Activated CD8-positive, alpha-beta T cell treated with anti-CD3 and anti-CD28 coated beads for 36 hours (primary cell): ENCODE results near the gene IP6K1. TPM values are rescaled to one million over a fixed set of nuclear protein-coding genes. Genes with fewer than 3 reads are reported as not detected.

Source experiments
- ATAC-seq: fragments of 200-7000 bp; cut with Tn5 transposase; one replicate; pipeline ENCODE4 v1.10.0; 2021; ENCODE audit warnings: mild to moderate bottlenecking, moderate library complexity
- CTCF ChIA-PET: fragments of 350-600 bp; sonication (Branson Sonifier 250); formaldehyde crosslinking; loops from one replicate; lab custom pipeline; 2021; ENCODE audit warnings: antibody characterized with exemption; lab: Charles Lee
- POLR2A ChIA-PET: fragments of 350-600 bp; sonication (Branson Sonifier 250); formaldehyde crosslinking; loops from one replicate; lab custom pipeline; 2021; ENCODE audit warnings: antibody characterized with exemption; lab: Charles Lee
- DNase-seq: peaks from one replicate; pipeline ENCODE4 v3.0.0-alpha.2; 2020
- H3K27ac Mint-ChIP-seq: one replicate; pipeline ENCODE4 v1.8.0; 2021; ENCODE audit warnings: mild to moderate bottlenecking, mixed read lengths
- H3K27me3 Mint-ChIP-seq: one replicate; pipeline ENCODE4 v1.8.0; 2021; ENCODE audit warnings: mixed read lengths
- H3K36me3 Mint-ChIP-seq: one replicate; pipeline ENCODE4 v1.8.0; 2021; ENCODE audit warnings: low read depth, mixed read lengths
- H3K4me1 Mint-ChIP-seq: one replicate; pipeline ENCODE4 v1.8.0; 2021; ENCODE audit warnings: low read depth, mixed read lengths
- H3K4me3 Mint-ChIP-seq: one replicate; pipeline ENCODE4 v1.8.0; 2021; ENCODE audit warnings: mild to moderate bottlenecking, moderate library complexity, mixed read lengths
- H3K9me3 Mint-ChIP-seq: one replicate; pipeline ENCODE4 v1.8.0; 2021; ENCODE audit warnings: mixed read lengths
- intact Hi-C: fragments of 100-400 bp; cut with micrococcal nuclease; formaldehyde crosslinking; loops from one replicate; pipeline ENCODE4 v1.10.0; 2022
- total RNA-seq, 2 experiments: library from RNA; stranded (reverse); gene quantifications; one replicate each; pipeline ENCODE4 v1.2.3, GENCODE V29; 2021
- TF ChIP-seq, protein P1 (sequence below): fragments of 200-600 bp; IDR thresholded peaks from one replicate; pipeline ENCODE4 v1.8.0; 2022; ENCODE audit warnings: antibody characterized with exemption, mild to moderate bottlenecking

The IP6K1 gene
- total RNA-seq, 2 experiments from 2014 or later = 23.5 to 24.2 TPM

- ChIA-PET CTCF (interaction anchor here (0.7 to 1.7 kb wide), 4 partner anchors 33 to 599 kb away, joined by 3 to 8 read pairs (median 5); partner anchors contain the start of genes INKA1 and KLHDC8B), POLR2A (no interaction called here)
- DNase-seq (no peak), ATAC-seq (no peak)
- Mint-ChIP-seq H3K4me3 (no peak overlapping the region), H3K4me1 (peaks cover 40% of the 10 kb centered on the region), H3K36me3 (peaks cover 8% of the 10 kb centered on the region), H3K9me3 (no peaks in the 10 kb centered on the region), H3K27ac (peak overlapping the region; percentile 36), H3K27me3 (no peaks in the 10 kb centered on the region)
- TF ChIP-seq, protein P1, sequence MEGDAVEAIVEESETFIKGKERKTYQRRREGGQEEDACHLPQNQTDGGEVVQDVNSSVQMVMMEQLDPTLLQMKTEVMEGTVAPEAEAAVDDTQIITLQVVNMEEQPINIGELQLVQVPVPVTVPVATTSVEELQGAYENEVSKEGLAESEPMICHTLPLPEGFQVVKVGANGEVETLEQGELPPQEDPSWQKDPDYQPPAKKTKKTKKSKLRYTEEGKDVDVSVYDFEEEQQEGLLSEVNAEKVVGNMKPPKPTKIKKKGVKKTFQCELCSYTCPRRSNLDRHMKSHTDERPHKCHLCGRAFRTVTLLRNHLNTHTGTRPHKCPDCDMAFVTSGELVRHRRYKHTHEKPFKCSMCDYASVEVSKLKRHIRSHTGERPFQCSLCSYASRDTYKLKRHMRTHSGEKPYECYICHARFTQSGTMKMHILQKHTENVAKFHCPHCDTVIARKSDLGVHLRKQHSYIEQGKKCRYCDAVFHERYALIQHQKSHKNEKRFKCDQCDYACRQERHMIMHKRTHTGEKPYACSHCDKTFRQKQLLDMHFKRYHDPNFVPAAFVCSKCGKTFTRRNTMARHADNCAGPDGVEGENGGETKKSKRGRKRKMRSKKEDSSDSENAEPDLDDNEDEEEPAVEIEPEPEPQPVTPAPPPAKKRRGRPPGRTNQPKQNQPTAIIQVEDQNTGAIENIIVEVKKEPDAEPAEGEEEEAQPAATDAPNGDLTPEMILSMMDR = no peak
- intact Hi-C loops = no loop called here
Measured at GRCh38 chr3:49769926-49770325, 16.4 kb downstream of the IP6K1 start.

DNA sequence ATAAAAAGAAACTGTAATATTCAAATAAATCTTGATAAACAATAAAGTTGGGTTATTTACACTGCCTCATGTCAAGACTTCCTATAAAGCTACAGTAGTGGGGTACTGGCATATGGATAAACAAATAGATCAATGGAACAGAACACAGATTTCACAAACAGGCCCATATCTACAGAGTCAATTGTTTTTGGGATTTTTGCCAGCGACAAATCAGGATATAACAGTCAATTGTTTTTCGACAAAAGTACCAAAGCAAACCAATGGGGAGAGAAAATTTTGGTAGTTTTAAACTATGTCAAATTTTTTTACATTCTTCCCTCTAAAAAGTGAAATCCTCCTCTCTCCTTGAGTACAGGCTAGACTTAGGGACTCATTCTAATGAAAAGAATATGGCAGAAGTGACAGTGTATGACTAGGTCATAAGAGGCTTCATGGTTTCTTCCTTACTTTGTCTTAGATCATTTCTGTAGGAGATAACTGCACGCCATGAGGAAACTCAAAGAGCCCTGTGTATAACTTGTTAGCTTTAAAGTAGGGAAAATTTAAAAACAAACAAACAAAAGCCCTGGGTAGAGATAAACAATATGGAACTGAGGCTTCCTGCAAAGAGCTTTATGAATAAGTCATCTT is 16.9 kb downstream of the IP6K1 start:
- DNase-seq (no peak), ATAC-seq (no peak)
- Mint-ChIP-seq H3K9me3 (no peaks in the 10 kb centered on the region), H3K4me1 (peaks cover 40% of the 10 kb centered on the region), H3K27me3 (no peaks in the 10 kb centered on the region), H3K4me3 (no peak overlapping the region), H3K36me3 (peaks cover 8% of the 10 kb centered on the region), H3K27ac (no peak overlapping the region)
- intact Hi-C loops = no loop called here
- POLR2A ChIA-PET = no interaction called here
- CTCF ChIA-PET = interaction anchor here (0.7 to 1.6 kb wide), 3 partner anchors 33 to 599 kb away, joined by 3 to 6 read pairs (median 4); partner anchors contain the start of genes INKA1 and KLHDC8B
- TF ChIP-seq, protein P1 = no peak

DNA sequence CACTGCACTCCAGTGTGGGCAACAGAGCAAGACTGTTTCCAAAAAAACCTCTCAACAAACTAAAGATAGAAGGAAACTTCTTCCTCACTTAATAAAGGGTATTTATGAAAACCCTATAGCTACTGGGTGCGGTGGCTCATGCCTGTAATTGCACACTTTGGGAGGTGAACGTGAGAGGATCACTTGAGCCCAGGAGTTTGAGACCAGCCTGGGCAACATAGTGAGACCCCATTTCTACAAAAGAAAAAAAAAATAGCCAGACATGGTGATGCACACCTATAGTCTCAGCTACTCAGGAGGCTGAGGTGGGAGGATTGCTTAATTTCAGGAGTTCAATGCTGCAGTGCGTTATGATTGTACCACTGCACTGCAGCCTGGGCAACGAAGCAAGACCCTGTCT is 22.4 kb downstream of the IP6K1 start:
- Mint-ChIP-seq H3K27ac (no peak overlapping the region), H3K4me1 (peaks cover 13% of the 10 kb centered on the region), H3K27me3 (no peaks in the 10 kb centered on the region), H3K9me3 (no peaks in the 10 kb centered on the region), H3K36me3 (no peaks in the 10 kb centered on the region), H3K4me3 (no peak overlapping the region)
- no peak for ATAC-seq
- no peak for DNase-seq
- intact Hi-C loops = no loop called here
- TF ChIP-seq, protein P1 = no peak
- CTCF ChIA-PET = no interaction called here
- POLR2A ChIA-PET = no interaction called here

- no peaks in the 10 kb centered on the region for H3K9me3 Mint-ChIP-seq
- H3K4me3 Mint-ChIP-seq = no peak overlapping the region
- DNase-seq (no peak), ATAC-seq (no peak)
- TF ChIP-seq, protein P1 = no peak
- H3K4me1 Mint-ChIP-seq = peaks cover 12% of the 10 kb centered on the region
- ChIA-PET POLR2A (no interaction called here), CTCF (no interaction called here)
- H3K36me3 Mint-ChIP-seq = no peaks in the 10 kb centered on the region
- intact Hi-C loops = no loop called here
- H3K27me3 Mint-ChIP-seq = no peaks in the 10 kb centered on the region
- H3K27ac Mint-ChIP-seq = no peak overlapping the region
Measured at GRCh38 chr3:49761661-49762060, 24.7 kb downstream of the IP6K1 start.

DNA sequence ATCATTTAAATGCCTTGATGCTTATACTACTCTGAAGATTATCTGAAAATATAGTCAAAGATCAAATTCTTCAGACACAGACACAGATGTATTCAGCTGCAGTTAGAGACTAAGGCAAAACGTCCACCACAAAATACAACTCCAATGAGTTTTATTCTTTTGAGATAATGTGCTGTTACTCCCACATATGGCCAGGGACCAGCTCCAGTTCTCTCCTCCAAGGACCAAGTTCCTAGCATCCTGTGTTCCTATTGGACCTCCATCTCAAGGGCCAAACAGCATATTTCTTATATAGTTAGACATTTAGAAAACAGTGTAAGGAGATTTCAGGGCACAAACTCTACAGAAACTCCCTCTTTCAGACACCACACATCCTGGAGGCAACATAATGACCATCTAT is 27.1 kb downstream of the IP6K1 start:
- POLR2A ChIA-PET = interaction anchor here (2.0 kb wide), 1 partner anchor 13 kb away, joined by 6 read pairs; no protein-coding TSS in a partner anchor
- no peaks in the 10 kb centered on the region for H3K27me3 Mint-ChIP-seq
- peaks cover 13% of the 10 kb centered on the region for H3K4me1 Mint-ChIP-seq
- H3K36me3 Mint-ChIP-seq = no peaks in the 10 kb centered on the region
- no peak overlapping the region for H3K4me3 Mint-ChIP-seq
- H3K9me3 Mint-ChIP-seq = no peaks in the 10 kb centered on the region
- TF ChIP-seq, protein P1 = no peak
- ATAC-seq (no peak), DNase-seq (no peak)
- intact Hi-C loops = no loop called here
- H3K27ac Mint-ChIP-seq = no peak overlapping the region
- CTCF ChIA-PET = interaction anchor here (0.7 to 1.6 kb wide), 2 partner anchors 43 to 80 kb away, joined by 3 to 5 read pairs; partner anchors contain the start of gene INKA1
